HG03095 (cell line): Measurements from ENCODE around the gene NUP214.
"Not testable (repeated sequence)": the region's sequence is repeated elsewhere in the genome, so short reads cannot be mapped to it uniquely, and the experiment has no call there.

Experiments
- ATAC-seq: cut with Tn5 transposase; IDR thresholded peaks from one replicate; pipeline ENCODE4 v1.9.1; 2021; ENCODE audit warnings: moderate library complexity; ENCODE audit not compliant: unreplicated experiment

Gene NUP214

DNA sequence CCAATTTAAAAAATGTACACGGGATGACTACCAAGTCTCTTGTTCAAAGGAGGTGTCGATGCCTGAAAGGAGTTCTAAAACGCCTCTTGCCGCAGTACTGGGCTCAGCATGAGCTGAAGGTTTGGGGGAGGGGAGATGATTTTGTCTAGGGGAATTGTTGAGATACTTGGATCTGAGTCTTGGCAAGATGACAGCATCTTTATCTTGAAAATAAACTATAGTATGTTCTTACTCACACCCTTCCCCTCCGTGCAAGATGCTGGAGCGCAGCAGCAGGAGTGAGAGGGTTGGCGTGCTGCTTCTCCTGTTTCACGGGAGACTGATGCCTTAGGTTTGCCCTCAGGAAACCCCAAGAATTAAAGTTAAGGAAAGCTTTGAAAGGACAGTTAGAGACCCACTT lies 103.6 kb downstream of the NUP214 start:
- no peak for ATAC-seq

- no peak for ATAC-seq
Measured at GRCh38 chr9:131233556-131233955, 108.2 kb downstream of the NUP214 start.

DNA sequence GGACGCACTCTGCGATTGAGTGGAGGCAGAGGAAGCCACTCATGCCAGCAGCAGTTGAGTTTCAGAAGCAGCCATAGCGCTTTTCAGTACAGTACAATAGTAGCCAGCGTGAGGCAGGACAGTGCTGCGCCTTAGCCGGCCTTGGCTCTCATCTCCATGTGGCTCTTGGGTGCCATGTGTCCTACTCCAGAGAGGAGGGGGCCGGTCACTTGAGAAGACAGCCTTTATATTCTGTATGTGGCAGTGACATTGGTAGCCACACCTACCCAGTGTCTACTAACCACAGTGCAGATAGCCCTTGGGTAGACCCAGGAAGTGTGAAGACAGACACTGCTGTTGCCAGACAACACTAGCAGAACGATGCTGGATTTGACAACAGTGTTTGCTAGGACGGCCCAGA lies 108.6 kb downstream of the NUP214 start:
- ATAC-seq: no peak

DNA sequence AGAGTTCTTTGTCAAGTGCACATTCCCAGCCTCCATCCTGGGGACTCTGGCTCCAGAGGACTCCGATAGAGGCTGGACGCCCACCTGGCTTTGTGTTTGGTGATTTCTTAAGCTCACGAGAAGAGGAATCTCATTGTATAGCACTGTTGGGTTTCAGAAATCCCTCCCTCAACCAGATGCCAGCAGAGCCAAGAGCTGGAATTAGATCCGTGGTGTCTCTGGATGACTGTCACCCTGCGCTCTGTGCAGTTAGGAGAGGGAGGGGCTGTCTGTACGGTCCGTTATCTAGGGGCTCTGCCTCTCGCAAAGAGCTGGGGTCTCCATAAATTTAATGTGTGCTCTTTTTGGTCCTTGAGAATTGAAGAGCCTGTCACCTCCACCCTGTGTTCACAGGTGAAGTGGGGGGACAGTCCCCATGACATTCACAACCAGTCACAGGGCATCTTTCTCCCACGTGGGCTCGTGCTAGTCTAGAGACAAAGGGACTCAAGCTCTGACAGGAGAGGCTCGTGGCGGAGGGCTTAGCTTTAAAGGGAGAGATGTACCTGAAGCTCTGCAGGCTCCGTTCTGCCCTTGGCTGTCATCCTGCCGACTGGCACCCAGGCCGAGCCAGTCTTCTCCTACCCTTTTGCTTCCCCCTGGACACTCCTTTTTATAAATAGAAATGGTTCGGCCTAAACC lies 109.6 kb downstream of the NUP214 start:
- ATAC-seq: no peak

GRCh38 chr9:131235480-131235851 lies 110.1 kb downstream of the NUP214 start:
- ATAC-seq: no peak

DNA sequence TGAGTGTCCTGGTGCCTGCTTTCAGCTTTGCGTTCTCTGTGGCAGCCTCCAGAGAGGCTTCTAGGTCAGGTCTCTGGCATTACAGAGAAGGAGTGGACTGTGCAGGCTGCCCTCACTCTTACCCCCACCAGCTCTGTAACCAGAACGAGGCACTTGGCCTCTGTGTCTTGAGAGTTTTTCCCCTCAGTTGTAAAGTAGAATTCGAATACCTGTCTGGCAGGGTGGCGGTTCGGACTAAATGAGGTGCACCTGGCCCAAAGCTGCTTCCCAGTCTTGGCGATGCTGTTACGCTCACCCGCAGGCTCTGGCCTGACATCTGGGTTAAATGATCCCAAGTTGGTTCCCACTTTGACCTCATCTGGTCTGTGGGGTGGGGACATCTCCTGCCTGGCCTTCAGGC lies 110.8 kb downstream of the NUP214 start:
- ATAC-seq: no peak

DNA sequence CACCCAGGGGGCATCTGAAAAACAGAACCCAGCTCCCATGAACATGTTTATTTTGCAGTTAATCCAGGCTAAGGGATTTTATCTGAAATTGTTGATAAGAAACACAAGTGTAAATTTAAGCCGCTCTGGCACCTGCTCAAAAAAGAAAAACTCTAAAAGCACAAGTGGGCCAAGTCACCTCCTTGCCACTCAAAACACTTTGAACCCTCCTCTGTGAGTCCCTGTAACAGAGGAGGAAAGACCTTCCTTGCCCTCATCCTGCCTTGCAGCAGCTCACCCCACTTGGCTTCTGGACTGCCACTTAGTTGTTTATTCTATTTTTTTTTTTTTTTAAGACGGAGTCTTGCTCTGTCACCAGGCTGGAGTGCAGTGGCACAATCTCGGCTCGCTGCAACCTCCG lies 111.4 kb downstream of the NUP214 start:
- ATAC-seq: no peak

DNA sequence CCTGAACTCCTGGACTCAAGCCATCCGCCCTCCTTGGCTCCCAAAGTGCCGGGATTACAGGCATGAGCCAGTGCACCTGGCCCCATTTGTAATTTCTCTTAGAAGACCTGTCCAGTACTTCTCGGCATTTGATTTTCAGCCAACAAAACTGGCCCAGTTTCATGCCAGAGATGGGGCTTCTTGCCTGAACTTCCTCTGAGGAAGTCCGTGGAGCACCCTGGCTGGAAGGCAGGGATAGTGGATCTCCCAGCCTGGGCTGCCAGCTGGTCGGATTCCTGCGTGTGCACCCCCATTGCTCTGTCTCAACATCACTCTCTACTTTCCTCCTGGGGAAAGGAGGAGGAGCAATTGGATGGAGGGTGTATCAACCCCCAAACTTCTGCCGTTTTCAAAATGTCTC lies 111.9 kb downstream of the NUP214 start:
- no peak for ATAC-seq

DNA sequence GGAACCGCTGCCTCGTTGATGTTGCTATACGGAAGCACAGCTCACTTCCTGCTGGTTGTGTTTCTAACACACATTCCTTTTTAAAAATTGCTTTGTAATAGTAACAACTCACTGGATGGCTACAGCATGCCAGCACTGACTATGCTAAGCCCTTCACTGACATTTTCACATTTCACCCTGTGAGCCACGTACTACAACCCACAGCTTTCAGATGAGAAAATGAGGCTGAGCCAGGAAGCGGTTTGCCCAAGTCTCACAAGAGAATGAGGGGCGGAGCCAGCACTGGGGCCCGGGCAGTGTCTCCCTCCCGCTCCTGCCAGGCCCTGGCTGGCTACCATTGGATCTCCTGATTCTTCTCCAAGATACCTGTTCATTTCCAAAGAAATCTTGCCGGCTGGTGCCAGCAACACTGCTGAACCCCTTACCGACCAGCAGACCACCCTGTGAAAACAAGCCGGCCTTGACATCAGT lies 112.6 kb downstream of the NUP214 start:
- peak; percentile 91 for ATAC-seq

DNA sequence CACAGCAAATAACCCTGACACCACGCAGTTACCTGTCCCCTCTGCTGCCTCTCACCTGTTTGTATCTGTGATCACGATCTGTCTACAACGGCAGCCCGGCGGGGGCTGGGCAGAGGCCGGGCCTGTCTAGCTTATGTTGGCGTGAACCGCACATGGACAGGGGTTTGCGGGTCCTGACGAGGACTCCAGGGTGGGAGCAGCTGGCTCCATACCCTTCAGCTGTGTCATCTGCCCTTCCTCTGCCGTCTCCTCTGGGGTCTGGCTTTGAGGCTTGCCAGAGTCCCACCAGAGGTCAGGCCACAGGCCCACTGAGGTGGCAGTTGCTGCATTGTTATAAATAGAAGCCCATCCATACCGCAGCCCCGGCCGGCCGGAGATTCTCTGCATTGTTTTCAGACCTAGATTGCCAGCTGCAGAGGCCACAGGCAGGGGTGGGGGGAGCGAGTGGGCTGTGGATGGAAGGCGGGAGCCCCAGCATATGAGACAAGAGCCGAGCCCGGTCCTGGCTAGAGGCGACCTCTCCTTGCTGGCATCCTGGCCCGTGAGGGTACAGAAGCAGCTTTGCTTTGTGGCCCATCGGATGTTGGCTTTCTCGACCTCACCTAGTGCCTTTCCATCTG lies 113.1 kb downstream of the NUP214 start:
- no peak for ATAC-seq

- no peak for ATAC-seq
Measured at GRCh38 chr9:131239161-131239975, 114.0 kb downstream of the NUP214 start.

DNA sequence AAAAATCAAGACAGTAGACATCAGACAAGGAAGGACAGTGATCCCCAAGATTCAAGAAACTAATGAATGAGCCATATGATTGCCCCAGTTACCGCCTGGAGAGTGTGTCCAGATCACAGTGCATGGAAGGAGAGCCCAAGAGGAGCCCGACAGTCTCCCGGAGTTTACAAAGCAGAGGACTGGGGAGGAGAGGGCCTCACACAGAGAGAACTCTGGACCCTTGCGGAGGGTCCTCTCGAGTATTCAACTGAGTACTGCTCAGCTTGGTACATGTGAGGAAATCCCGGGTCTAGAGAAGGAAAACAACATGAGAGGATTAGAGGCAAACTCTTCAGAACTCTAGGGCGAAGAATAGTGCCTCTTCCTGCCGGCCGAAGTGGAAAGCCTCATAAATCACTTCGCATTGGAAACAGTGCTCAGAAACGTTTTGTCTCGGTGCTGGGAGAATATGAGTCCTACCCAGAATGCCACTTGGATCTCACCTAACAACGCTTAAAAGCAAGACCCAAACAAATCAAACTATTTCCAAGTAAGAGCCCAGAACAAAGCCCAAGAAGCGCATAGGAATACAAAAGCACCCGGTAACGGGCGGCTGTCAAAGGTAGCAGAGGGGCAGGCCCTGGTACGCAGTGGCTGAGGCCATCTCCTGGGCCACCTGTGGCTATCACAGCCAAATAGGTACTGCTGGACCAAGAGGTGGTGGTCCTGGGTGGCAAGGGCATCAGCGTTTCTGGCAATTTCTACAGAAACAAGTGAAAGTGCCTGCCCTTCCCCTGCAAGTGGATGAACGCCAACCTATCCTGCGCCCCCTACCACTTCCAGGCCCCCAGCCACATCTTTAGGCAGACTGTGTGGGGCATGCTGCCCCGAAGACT lies 114.9 kb downstream of the NUP214 start:
- ATAC-seq: no peak

DNA sequence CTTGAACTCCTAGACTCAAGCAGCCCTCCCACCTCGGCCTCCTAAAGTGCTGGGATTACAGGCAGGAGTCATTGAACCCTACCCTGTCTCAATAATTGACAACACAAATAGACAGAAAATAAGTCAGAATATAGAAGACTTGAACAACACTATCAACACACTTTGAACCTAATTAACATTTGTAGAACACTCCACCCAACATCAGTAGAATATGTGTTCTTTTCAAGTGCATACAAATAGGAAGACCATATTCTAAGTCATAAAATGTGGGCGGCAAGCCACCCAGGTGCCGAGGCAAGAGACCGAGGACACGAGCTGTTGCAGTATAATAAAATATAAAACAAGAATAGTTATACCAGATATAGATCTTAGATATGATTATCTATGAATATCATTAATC lies 118.9 kb downstream of the NUP214 start:
- not testable (repeated sequence) for ATAC-seq

DNA sequence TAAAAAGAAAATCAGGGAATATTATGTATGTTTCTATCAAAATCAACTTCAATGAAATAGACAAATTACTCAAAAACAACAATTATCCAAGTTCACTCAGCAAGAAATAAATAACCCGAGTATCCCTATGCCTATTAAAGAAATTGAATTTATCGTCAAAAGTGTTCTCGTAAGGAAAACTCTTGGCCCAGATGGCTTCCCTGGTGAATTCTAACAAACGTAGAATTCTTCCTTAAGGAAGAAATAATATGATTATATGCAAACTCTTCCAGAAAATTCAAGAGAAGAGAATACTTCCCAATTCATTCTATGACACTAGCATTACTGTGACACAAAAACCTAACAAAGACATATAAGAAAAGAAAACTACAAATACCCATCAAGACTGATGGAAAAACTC lies 121.2 kb downstream of the NUP214 start:
- no peak for ATAC-seq

GRCh38 chr9:131252120-131252519 lies 126.7 kb downstream of the NUP214 start:
- ATAC-seq: no peak

- no peak for ATAC-seq
Measured at GRCh38 chr9:131253891-131254491, 128.6 kb downstream of the NUP214 start.

DNA sequence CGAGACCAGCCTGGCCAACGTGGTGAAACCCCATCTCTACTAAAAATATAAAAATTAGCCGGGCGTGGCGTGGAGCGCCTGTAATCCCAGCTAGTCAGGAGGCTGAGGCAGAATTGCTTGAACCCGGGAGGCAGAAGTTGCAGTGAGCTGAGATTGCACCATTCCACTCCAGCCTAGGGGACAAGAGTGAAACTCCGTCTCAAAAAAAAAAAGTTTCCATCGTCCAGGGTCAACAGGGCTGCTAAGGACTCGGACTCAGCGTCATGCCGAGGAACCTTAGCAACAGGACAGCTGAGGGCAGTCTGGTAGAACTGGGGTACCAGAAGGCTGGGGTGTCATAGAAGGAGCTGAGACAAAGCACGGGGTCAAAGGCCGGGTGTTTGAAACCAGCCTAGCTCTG lies 129.2 kb downstream of the NUP214 start:
- ATAC-seq: no peak

GRCh38 chr9:131255676-131256197 lies 130.4 kb downstream of the NUP214 start:
- no peak for ATAC-seq

DNA sequence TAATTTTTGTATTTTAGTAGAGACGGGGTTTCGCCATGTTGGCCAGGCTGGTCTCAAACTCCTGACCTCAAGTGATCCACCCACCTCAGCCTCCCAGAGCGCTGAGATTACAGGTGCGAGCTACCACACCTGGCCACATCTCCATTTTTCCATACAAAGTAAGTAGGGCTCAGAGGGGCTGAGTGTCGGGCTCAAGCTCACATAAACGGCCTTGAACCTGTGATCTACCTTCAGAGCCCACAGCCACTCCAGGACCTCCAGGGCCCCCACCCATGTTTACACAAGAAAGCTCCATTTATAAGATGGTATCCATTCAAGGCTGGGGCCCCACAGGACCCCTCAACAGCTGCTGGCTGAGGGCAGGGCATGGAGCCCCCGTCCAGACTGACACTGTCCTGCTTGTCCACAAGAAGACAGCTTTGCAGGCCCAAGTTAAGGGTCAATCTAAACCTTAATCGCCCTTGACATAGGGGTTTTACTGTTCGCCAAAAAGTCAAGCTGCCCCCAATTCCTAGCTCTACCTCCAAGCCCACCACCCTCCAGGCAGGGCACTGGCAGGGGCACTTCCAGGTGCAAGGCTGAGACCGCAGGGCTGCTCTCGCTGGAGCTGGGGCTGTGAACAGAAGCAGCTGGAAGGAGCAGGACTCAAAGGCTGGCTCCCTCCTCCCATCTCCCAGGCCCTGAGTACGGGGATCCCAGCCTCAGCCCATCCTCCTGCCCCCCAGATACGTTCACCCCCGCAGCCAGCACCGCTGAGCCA lies 132.1 kb downstream of the NUP214 start:
- ATAC-seq: no peak

DNA sequence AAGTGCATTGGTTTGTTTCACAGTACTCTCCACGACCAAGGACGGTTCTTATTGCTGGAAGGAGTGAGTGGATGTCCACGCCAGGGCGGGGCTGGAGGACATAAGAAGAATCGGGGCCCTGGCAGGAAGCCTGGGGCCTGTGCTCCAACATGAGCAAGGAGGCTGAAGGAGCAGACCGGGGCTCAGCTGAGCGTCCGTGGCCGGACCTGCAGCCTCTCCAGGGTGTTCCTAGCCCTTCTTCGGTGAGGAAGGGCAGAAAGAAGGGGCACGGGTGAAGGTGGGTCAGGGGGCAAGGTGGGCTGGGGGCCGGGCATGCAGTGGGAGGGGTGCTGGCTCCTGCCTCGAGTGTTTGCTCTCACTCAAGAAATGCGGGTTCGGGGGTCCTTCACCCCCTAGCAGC lies 132.8 kb downstream of the NUP214 start:
- no peak for ATAC-seq
